Measurements from ENCODE around the gene TNNT3.

- no peak for TF ChIP-seq CTCF (IDR thresholded peaks at IDR 0.05)
- TF ChIP-seq POLR2A (IDR thresholded peaks at IDR 0.05), result no peak
These were observed 63.5 kb downstream of the TNNT3 start for GRCh38 chr11:1982873-1983600.

All from thyroid gland (tissue), 4 donors.